SH-SY5Y (cell line): ENCODE measurements around the gene NCK2.

Source experiments
- GATA2 ChIP-seq: IDR thresholded peaks from 2 replicates; pipeline ENCODE4 v1.6.1; 2011; ENCODE audit warnings: mild to moderate bottlenecking, low read depth, low read length
- GATA3 ChIP-seq: IDR thresholded peaks from 2 replicates; pipeline ENCODE4 v1.6.1; 2011; ENCODE audit warnings: low read depth, mild to moderate bottlenecking, low read length, moderate library complexity

DNA sequence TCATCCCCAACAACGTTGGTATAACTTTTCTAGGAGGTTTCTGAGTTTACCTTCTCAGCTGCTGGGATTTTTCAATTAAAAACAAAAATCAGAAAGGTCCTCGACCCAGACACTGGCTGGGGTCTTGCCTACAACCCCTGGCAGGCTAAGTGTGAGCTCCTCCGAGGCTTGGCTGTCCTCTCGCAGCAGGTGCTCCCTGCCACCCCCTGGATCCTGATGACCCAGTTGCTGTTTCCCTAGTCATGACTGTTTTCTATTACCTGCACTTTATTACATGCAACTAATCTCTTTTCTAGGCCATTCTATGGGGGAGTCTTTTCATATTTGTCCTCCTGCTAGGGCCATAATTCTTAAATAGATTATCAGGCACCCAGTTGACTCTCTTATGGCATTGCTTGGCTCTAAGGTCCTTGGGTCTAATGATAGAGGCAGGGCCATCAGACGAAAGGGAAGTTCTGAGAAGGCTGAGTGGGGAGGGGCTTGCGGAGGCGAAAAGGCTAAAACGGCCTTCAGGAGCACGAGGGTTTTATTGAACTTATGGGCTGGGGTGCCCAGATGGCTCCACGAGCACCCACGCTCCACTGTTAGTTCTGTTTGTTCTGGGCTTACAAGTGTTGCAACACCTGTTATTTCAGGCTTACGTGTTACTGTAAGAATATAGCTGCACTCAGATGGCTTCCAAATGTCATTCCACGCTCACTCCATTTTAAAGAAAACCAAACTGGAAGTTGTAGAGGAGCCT, 166.0 kb downstream of the NCK2 start:
- no peak for TF ChIP-seq GATA2
- no peak for TF ChIP-seq GATA3
